Measurements from ENCODE around the gene CD9. TPM values are rescaled to one million over a fixed set of nuclear protein-coding genes. Genes with fewer than 3 reads are reported as not detected.
A peak's percentile ranks its signal among the peaks of the same experiment; 100 is the strongest.

CD9 gene
- total and polyA plus RNA-seq, 2 of the 8 experiments (the other 6 are each of a cell fraction or from before 2014, with no cell fraction given): 168 to 319 TPM

GRCh38 chr12:6215120-6215807 is 15.1 kb downstream of the CD9 start:
- peaks cover 18% of the 10 kb centered on the region for H3K79me1 ChIP-seq (ENCODE audit: low read depth, low read length)
- CTCF ChIA-PET (ENCODE audit: partially characterized antibody): interaction anchor here (0.5 to 26.9 kb wide), 12 partner anchors 13 to 152 kb away, joined by 3 to 433 read pairs (median 6); partner anchors contain the start of gene CD9
- H4K20me1 ChIP-seq (replicated peaks in 1 of 2; ENCODE audit: control insufficient read depth in 1 of 2, insufficient read depth in 2 of 2, low read length in 2 of 2): peaks cover 0 to 7% of the 10 kb centered on the region in 2 experiments
- peaks cover 5% of the 10 kb centered on the region; the same call in 1 of the 2 replicates for H3K23me2 ChIP-seq (ENCODE audit: low read depth, low read length)
- H3K79me2 ChIP-seq (ENCODE audit: control insufficient read depth in 1 of 2, insufficient read depth in 2 of 2, low read length in 2 of 2): peaks cover 0 to 75% of the 10 kb centered on the region in 2 experiments; a peak in 3 of 4 replicates
- 26% methylated on average over 10 of the region's 10 CpGs; no CpG with 5 or more reads in 1 of the 2 experiments for WGBS, 2 experiments (ENCODE audit: extremely low coverage in 1 of 2, insufficient coverage in 1 of 2, insufficient read length in 1 of 2, insufficient replicate concordance in 2 of 2, low coverage in 1 of 2, low lambda C conversion rate in 2 of 2, missing lambda C conversion rate in 1 of 2)
- peak overlapping the region; percentile 100 for H2BK5ac ChIP-seq (ENCODE audit: low read depth, low read length)
- H4K91ac ChIP-seq (replicated peaks; ENCODE audit: insufficient read length, low read length): peak overlapping the region; percentile 98
- peak overlapping the region in 1 of 4 experiments; percentile 23; a peak in 1 of 8 replicates for H3K4me3 ChIP-seq (ENCODE audit: extremely low read depth in 1 of 4, insufficient read depth in 2 of 4, low read depth in 3 of 4, low read length in 4 of 4)
- H3K9me3 ChIP-seq (ENCODE audit: insufficient read depth in 2 of 2, low read depth in 1 of 2, low read length in 1 of 2): no peaks in the 10 kb centered on the region
- peak overlapping the region; percentile 98 for H2BK20ac ChIP-seq (ENCODE audit: low read length)
- no peak overlapping the region for H2AFZ ChIP-seq (ENCODE audit: low read length)
- POLR2A ChIA-PET (ENCODE audit: partially characterized antibody): interaction anchor here (0.6 to 12.4 kb wide), 21 partner anchors 12 to 764 kb away, joined by 3 to 203 read pairs (median 4); partner anchors contain the start of genes CD9 and MRPL51
- no peak overlapping the region for H3K56ac ChIP-seq (replicated peaks; ENCODE audit: insufficient read length, low read depth, low read length)
- H3K4ac ChIP-seq (replicated peaks; ENCODE audit: insufficient read length, low read depth, low read length): peak overlapping the region; percentile 76
- peaks cover 30 to 50% (median 45%) of the 10 kb centered on the region in 4 experiments for H3K4me1 ChIP-seq (replicated peaks in 1 of 4; ENCODE audit: control insufficient read depth in 3 of 4, insufficient read depth in 4 of 4, low read length in 3 of 4)
- H3K14ac ChIP-seq (ENCODE audit: insufficient read length): no peak overlapping the region
- H2AK5ac ChIP-seq (ENCODE audit: low read depth, low read length): peak overlapping the region; percentile 100
- H4K8ac ChIP-seq (ENCODE audit: extremely low read depth, insufficient read depth, low read length): peak overlapping the region; percentile 60; the same call in 1 of the 2 replicates
- peak overlapping the region; percentile 100 for H2BK12ac ChIP-seq (ENCODE audit: low read depth, low read length)
- no peaks in the 10 kb centered on the region for H3K36me3 ChIP-seq (ENCODE audit: control insufficient read depth in 2 of 4, insufficient read depth in 4 of 4, low read length in 3 of 4)
- peak; percentile 62 to 74 for DNase-seq (ENCODE audit: low read depth in 1 of 2, low spot score in 2 of 2)
- peak overlapping the region; percentile 49 for H4K5ac ChIP-seq (ENCODE audit: insufficient read length, low read depth, low read length)
- peak overlapping the region; percentile 99 for H3K18ac ChIP-seq (ENCODE audit: extremely low read depth, low read length)
- peak overlapping the region; percentile 62 to 86 for H3K4me2 ChIP-seq (ENCODE audit: insufficient read depth in 1 of 2, low read depth in 2 of 2, low read length in 2 of 2)
- peak overlapping the region; percentile 97; the same call in 1 of the 2 replicates for H2BK15ac ChIP-seq (ENCODE audit: low read length)
- peak overlapping the region; percentile 85 for H2BK120ac ChIP-seq (replicated peaks; ENCODE audit: low read depth, low read length)
- FAIRE-seq: no peak
- H3K27me3 ChIP-seq (replicated peaks in 1 of 4; ENCODE audit: control insufficient read depth in 3 of 4, extremely low read depth in 1 of 4, insufficient read depth in 3 of 4, low read length in 3 of 4): no peaks in the 10 kb centered on the region; a peak in 1 of 7 replicates
- H3K23ac ChIP-seq (ENCODE audit: insufficient read length): no peak overlapping the region
- peak overlapping the region; percentile 88 for H3K27ac ChIP-seq (ENCODE audit: low read depth, low read length)
- peak overlapping the region in 2 of 4 experiments; percentile 40 to 51; a peak in 4 of 7 replicates for H3K9ac ChIP-seq (replicated peaks in 1 of 4; ENCODE audit: extremely low read depth in 1 of 4, low read depth in 3 of 4, low read length in 3 of 4)
- TF ChIP-seq POLR2A (IDR thresholded peaks at IDR 0.05; ENCODE audit: control extremely low read depth in 1 of 2, low read depth in 2 of 2, low read length in 2 of 2) (peak; percentile 47 to 51), RBBP5 (IDR thresholded peaks at IDR 0.05; ENCODE audit: borderline replicate concordance, low read depth, low read length) (no peak), TCF12 (IDR thresholded peaks at IDR 0.05; ENCODE audit: low read depth, low read length) (peak; percentile 84; the same call in 1 of the 2 replicates), YY1 (IDR thresholded peaks at IDR 0.05; ENCODE audit: low read depth, low read length) (peak; percentile 45; the same call in 1 of the 2 replicates), HDAC2 (IDR thresholded peaks at IDR 0.05; ENCODE audit: borderline replicate concordance in 1 of 2, low read depth in 2 of 2, low read length in 2 of 2) (peak in 1 of 2 experiments; percentile 91; a peak in 3 of 4 replicates), PHF8 (conservative IDR thresholded peaks at IDR 0.05; ENCODE audit: low read depth, low read length) (0 out of 2 replicates have a peak, but pooled peaks have one; percentile 4), CBX5 (IDR thresholded peaks at IDR 0.05; ENCODE audit: low read depth, low read length) (no peak), SP1 (IDR thresholded peaks at IDR 0.05; ENCODE audit: low read depth, low read length) (peak; percentile 78)
- TF ChIP-seq, protein P1, sequence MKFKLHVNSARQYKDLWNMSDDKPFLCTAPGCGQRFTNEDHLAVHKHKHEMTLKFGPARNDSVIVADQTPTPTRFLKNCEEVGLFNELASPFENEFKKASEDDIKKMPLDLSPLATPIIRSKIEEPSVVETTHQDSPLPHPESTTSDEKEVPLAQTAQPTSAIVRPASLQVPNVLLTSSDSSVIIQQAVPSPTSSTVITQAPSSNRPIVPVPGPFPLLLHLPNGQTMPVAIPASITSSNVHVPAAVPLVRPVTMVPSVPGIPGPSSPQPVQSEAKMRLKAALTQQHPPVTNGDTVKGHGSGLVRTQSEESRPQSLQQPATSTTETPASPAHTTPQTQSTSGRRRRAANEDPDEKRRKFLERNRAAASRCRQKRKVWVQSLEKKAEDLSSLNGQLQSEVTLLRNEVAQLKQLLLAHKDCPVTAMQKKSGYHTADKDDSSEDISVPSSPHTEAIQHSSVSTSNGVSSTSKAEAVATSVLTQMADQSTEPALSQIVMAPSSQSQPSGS (IDR thresholded peaks at IDR 0.05; ENCODE audit: low read length): peak; percentile 72; the same call in 1 of the 2 replicates

Data from H1 (cell line).